Urothelium cell line (cell line): Measurements from ENCODE around the gene TEC.
"Not testable (repeated sequence)": the region's sequence is repeated elsewhere in the genome, so short reads cannot be mapped to it uniquely, and the experiment has no call there.

ENCODE experiments used
- DNase-seq: peaks from one replicate; pipeline ENCODE4 v3.0.0; 2011; ENCODE audit warnings: low spot score, mixed read lengths
- FAIRE-seq: peaks from 2 replicates; lab custom pipeline; 2011; peaks lifted over from hg19 to GRCh38; lab: Jason Lieb, UNC

Gene TEC

DNA sequence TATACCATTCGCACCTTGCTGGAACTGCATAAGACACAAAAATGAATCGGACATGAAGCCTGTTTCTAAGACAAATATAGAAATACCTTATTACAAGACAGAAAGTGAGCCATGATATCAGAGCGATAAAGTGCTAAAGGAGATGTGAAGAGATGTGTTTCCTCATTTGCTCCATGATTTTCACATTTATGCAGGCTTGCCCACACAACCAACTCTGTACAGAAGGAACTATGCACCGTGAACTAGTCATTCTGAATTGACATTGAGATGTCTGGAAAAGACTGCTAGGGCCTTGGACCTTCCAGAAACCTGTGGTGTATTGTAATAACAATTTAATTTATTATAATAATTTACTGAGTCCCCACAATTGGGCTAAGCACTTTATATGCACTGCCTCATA is 97.0 kb downstream of the TEC start:
- DNase-seq (no peak), FAIRE-seq (peak; percentile 79)

DNA sequence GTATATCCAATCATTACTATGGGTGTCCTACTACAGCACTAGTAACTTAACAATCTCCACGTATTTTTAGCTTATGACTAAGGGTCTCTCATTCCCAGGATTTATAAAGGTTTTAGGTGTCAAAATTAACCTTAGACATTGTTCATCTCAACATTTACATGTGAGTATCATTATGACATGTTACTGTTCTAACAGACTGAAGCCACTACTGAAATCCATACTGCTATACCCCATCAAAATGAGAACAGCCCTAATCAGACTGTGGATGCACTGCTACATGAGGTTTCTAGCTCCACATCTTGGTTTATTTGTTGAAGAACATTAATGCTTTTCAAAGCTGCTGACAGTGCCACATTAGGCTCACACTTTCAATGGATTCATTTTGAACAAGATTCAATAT is 100.0 kb downstream of the TEC start:
- FAIRE-seq (peak; percentile 37), DNase-seq (no peak)

DNA sequence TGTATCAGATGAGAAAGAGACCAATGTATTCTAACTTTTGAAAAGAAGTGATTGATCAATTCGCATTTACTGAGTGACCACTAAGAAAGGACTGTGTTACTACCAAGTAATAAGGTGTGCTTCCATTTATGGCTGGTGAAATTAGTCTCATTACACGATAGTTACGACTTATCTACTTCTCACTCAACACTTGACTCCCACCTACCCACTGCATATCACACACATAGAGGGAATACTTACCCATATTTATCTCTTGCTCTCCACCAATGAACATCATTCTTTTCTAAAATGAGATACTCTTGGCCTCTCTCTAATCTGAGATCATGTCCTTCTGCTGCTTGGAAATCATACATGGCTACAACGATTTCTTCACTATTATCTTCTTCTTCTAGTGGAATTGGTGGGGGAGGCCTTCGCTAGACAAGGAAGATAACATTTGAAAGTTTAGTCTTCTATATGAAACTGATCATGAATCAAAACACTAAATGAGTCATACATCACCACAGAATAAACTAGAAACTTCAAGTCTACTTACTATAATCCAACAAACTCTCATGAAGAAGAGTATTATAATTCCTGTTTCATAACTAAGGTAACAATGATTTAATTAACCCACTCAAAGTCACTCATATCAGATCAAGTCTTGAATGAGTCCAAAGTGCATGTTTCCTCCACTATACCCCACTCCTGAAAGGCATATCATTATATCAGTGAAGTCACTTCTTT is 101.9 kb downstream of the TEC start:
- DNase-seq (no peak), FAIRE-seq (peak; percentile 74)

DNA sequence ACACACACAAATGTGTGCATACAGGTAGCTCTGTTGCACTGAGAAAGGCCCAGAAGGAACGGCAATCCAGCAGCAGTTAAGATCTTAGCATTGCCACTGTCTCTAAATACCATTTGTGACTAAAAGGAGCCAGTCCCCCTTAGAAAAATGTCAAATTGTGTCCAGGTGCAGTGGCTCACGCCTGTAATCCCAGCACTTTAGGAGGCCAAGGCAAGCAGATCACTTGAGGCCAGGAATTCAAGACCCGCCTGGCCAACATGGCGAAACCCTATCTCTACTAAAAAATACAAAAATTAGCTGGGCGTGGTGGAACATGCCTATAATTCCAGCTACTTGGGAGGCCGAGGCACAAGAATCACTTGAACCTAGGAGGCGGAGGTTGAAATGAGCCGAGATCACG is 105.1 kb downstream of the TEC start:
- FAIRE-seq, result not testable (repeated sequence)

DNA sequence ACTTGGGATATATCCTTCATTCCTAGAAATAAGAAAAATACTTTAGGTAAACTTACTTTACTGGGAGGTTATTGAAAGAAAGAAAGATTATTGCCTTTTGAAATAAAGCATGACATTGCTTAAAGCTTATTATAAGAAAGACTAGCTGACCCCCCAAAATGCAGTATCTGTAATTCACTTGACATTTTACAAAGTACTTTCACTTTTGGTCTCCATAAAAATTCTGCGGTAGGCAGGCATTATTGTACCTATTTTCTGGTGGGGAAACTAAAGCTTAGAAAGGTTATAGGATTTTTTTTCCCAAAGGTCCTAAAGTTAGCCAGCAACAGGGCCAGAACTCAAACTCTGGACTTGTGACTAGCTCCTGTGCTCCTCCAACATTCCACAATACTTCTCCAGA is 105.9 kb downstream of the TEC start:
- DNase-seq (no peak), FAIRE-seq (no peak)

More for the DNA sequence above, 105.1 kb downstream of the TEC start:
- DNase-seq, result not testable (repeated sequence)

DNA sequence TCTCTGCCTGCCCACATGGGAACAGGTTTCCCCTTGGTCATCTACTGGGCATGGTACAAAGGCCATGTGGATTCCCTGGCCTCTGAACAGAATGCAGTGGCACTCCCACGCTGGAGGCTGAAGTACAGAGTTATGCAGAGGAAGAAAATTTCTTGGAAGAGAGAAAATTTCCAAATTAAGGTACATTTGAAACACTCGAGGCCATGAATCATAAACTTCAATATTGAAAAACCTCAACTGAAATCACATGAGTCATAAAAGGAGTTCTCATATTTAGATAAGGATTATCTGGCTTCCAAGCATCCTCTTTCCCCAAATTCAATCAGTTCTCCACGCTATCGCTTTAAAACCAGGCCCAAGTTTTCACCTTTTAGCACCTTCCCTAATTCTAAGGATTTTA is 107.5 kb downstream of the TEC start:
- no peak for DNase-seq
- no peak for FAIRE-seq

DNA sequence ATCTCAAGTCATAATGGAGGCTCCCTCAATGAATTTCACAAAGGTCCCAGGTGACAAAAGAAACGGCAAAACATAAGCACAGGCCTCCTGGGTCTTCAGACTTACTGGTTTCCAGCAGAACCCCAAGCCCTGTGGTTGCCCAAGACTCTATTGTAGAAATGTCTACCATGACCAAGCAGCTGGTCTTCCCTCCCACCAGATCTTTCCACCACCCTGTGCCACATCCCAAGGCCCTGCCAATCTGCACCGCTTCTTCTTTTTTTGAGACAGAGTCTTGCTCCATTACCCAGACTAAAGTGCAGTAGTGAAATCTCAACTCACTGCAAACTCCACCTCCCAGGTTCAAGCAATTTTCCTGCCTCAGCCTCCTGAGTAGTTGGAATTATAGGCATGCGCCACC is 112.4 kb downstream of the TEC start:
- DNase-seq, result no peak

DNA sequence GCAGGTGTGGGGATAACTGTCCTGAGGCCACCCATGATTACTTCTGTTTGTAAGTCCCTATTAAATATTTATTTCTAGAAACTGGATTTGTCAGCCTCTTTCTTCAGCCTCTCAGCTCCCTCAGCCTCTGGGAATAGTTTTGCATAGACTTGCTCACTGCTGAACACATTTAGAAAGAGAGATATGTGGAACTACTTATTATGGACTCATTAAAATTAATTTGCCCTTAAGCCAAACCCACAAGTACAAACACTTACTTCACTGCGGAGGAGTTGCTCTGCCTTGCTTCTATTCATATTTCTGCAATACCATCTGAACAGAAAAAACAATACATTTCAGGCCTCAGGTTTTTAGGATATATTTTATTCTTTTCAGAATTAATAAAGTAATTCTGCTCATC is 113.2 kb downstream of the TEC start:
- DNase-seq, result no peak
- FAIRE-seq, result no peak

More for the DNA sequence above, 112.4 kb downstream of the TEC start:
- FAIRE-seq, result no peak

DNA sequence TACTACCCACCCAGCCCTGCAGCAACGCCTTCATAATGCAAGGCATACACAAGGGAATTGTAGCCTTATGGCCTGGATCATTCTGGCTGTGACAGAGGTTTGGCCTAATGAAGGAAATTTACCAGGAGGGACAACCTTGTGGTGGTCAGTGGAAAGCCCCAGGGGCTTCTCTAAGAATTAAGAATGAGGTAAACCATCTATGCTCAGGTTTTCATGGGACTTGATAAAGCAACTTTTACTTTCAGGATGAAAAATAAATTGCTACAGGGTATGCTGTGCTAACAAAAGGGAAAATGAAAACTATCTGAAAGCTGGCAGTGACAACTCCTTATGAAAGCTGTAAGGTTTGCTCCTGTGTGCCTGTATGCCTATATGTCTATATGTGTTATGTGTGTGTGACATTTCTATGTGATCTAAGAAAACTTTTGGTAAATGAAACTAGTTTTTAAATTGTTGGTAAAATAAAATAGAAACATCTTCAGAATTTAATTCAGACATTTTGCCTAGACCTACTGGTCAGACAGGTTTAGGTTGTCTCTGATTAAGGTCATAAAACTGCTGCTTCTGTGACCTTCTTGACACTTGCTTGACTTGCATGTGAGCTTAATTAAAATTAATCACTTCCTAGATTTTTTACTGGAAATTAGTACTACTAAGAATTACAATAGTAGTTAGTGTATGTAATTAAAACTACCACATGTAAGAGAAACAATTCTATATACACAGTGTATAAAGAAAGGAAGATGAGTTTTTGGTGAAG is 115.7 kb downstream of the TEC start:
- no peak for DNase-seq
- FAIRE-seq, result no peak

DNA sequence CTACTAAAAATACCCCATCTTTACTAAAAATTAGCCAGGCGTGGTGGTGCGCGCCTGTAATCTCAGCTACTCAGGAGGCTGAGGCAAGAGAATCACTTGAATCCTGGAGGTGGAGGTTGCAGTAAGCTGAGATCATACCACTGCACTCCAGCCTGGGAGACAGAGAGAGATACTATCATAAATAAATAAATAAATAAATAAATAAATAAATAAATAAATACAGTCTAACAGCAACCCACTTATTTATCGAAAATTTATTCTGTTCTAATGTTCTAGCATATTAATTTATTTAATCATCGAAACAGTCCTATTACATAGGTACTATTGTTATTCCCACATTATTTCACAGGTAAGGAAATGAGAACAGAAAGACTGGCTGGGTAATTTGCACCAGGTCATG is 117.4 kb downstream of the TEC start:
- no peak for FAIRE-seq

DNA sequence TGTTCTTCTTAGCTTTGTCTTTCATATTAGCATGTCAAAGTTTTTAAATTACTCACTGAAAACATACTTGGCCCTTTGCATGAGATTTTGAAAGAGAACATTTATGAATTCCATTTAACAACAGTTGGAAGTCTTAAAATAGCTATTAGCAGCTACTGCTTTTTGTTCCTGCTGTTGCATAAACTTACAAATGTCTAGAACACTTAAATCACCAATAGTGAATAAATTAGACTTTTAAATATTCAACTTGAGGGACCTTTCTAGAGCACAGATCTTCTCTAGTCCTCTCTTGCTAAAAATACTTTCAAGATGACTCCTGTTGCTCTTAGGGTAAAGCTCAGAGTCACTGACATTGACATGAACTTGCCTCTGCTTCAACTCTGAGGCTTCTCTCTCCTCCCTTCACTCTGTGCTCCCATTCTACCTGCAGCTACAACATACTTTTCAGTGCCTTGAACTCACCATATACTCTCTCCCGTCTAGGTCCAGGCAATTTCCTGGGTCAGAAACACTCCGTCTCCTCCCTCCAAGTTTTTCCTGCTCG is 119.7 kb downstream of the TEC start:
- DNase-seq, result no peak
- no peak for FAIRE-seq

More for the DNA sequence above, 117.4 kb downstream of the TEC start:
- no peak for DNase-seq

DNA sequence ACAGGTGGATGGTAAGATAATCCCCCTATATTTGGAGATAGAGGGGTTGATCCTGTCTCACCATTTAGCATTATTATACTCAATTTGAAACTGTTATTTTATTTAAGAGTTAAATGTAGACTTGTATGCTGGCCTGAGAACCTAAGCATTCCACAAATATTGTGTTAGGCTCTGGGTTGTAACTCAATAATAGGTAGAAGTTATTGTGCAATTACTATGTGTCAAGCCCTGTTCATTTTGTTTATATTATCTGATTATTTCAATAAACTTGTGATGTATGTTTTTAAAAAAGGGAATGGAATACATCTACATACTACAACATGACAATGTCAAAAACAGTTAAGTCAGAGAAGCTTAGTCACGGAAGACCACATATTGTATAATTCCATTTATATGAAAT is 122.0 kb downstream of the TEC start:
- DNase-seq, result no peak
- FAIRE-seq, result no peak

DNA sequence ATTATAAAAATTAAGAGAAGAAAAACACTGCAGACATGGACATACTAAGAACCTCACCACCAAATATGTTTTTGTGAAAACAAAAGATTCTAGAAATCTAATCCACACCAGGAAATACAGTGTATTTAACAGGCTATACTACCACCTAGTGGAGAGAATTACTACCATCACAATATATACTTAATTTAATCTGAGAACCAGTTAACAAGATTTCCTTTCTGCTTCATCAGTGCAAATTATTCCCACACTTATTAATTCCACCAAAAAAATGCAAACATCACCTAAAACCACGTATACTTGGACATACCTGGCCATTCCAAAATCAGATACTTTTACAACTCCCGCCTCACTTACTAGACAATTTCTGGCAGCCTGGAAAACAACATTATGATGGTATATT is 128.6 kb downstream of the TEC start:
- FAIRE-seq, result no peak
- DNase-seq, result peak; percentile 34

DNA sequence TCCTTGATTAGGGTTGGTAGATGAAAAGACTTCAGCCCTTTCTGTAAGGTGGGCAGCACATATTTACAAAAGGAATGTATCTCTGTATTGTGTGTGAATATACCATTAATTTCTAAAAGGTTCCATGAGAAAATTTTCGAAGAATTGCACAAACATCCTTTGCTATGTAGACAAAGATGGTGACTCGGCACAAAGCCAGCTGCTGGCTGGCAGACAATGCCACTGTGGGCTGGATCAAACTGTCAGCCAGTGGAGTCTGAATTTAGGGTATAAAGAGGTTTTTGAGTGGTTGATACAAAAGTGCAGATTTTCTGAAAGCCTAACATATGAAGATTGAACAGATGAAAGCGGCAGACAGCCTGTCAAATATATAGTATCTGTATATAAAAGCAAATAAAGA is 129.9 kb downstream of the TEC start:
- no peak for FAIRE-seq
- DNase-seq, result peak; percentile 34

DNA sequence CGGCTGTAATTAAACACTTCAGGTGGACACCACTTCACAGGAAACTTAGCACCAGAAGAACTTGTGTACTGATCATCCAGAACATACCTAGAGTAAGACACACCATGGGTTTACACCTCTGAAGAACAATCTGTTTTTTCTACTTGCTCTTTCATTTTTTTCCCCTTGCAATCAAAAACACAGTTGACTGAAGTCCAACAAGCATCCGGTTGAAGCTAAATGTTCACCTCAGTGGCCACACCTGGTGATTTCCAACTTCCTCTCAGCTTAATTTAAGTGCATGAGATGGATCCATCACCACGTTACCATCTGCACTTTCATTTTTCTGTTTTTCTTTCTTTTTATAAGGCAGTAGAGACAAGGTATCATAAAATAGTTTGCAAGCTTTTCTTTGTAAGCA is 130.7 kb downstream of the TEC start:
- FAIRE-seq, result no peak
- no peak for DNase-seq

DNA sequence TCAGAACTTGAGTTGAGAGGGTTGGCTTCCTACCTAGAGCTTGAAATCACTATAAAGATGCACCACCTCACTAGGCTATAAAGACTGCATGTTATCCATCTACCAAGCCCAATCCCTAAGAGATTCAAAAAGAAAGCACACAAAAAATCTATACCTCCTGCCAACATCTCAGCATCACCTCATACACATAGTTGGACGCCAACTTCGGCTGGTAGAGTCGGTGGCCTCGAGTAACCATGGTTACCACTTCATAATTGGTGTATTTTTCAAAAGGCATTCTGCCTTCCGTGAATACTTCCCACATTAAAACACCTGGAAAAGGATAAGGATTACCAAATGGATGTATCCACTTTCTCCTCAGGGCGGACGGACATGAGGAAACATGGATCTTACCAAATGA is 131.1 kb downstream of the TEC start:
- no peak for FAIRE-seq
- DNase-seq, result no peak

DNA sequence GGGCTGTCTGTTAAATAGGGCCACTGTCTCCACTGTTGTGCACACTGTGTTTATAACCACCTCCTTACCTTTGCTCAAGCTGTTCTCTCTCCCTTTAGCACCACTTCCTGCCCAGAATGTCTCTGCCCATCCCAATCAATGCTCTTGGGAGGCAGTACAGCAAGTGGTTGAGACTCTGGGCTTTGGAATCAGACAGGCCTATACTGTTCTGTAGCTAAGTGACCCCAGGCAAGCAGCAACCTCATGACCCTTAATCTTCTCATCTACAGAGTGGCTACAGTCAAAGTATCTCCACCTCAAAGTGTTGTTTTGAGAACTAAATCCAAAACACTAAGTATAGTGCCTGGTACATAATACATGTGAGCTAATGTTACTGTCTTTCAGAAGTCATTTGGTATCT is 131.8 kb downstream of the TEC start:
- DNase-seq, result no peak
- no peak for FAIRE-seq

DNA sequence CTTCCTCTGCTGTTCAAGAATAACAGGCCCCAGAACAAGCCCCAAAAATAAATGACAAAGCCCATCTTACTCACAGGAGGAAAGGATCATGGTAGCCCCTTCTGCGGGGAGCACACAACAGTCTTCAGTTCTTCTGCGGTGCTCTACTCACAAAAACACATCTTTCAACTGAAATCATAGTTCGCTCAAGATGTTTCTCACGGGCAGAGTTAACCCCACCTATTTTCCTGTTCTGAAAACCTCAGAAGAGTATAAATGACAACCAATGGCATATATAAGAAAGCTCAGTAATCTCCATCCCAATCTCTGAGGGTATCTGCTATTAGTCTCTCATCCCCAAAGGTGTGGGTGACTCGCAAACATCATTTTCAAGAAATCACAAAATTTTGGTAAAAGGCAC is 135.6 kb downstream of the TEC start, which contains the start of gene TXK:
Gene TXK (minus strand): TSS at position 170 of the 400 bp plus-strand sequence. CDS start 80 bp downstream, at position 90.
- FAIRE-seq (no peak), DNase-seq (no peak)

DNA sequence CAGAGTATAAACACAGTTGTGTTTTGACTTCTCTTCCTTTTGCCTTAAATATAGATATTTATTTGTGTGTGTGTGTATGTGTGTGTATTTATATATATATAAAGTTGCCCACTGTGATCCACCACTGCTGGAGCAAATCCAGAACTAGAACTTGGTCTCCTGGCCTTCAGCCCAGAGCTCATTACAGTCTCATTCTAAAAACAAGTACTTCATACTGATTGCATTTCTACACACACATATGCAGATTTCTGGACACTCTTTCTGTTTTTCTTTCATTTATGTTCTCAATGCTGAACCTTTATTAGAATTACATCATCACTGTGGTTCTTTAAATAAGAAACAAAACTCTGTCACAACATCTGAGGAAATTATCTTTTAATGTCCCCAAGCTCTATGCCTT is 136.0 kb downstream of the TEC start:
- FAIRE-seq (no peak), DNase-seq (no peak)

DNA sequence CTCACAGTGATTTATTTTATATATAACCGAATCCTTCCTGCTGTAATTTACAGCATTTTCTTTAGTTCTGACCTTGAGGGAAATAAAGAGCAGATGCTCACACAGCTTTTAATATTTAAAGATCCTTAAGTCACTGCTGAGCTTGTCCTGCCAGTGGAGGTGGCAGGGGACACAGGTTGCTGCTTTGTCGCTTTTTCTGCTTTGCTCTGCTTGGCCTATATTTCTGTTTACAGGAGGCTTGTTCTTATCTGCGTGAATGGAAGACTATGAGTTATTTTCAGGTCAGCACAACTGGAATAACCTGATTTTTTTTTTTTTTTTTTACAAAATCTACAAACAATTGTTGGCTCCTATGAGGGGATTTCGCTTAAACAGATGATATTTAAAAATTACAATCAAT is 137.9 kb downstream of the TEC start:
- no peak for DNase-seq
- no peak for FAIRE-seq

DNA sequence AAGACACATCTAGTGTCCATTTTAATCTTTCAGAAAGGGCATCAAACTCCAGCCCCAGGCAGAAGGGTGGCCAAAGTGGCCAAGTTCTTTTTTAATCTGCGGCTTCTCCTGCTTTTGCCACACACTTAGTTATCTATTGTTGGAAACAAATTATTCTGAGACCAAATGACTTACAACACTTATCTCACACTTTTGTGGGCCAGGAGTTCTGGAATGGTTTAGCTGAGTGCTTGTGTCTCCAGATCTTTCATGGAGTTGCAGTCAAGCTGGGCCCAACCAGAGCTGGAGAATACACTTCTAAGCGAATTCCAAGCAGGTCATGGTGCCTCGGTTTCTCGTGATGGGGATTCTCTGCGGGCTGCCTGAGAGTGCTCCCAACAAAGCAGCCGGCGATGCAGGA is 139.5 kb downstream of the TEC start:
- FAIRE-seq (no peak), DNase-seq (no peak)
